Endodermal cell (in vitro differentiated cells): Measurements from ENCODE around the gene ABCC1. TPM values are rescaled to one million over a fixed set of nuclear protein-coding genes. Genes with fewer than 3 reads are reported as not detected.

Experiments used
- DNase-seq: peaks from one replicate; pipeline ENCODE4 v3.0.0-alpha.2; 2017
- H3K27ac ChIP-seq: 2 replicates; pipeline ENCODE4 v1.5.1; 2013; ENCODE audit warnings: mild to moderate bottlenecking, low read depth, low read length, moderate library complexity
- H3K27me3 ChIP-seq: 2 replicates; pipeline ENCODE4 v1.6.1; 2013; ENCODE audit warnings: mild to moderate bottlenecking, low read length, moderate library complexity; ENCODE audit not compliant: insufficient read depth, control insufficient read depth, poor library complexity, severe bottlenecking
- H3K36me3 ChIP-seq: 2 replicates; pipeline ENCODE4 v1.7.0; 2013; ENCODE audit warnings: mild to moderate bottlenecking, low read length, moderate library complexity; ENCODE audit not compliant: control insufficient read depth, insufficient read depth
- H3K4me1 ChIP-seq: one replicate; pipeline ENCODE4 v1.7.0; 2013; ENCODE audit warnings: low read length; ENCODE audit not compliant: control insufficient read depth, insufficient read depth
- H3K4me3 ChIP-seq: 2 replicates; pipeline ENCODE4 v1.5.1; 2013; ENCODE audit warnings: mild to moderate bottlenecking, low read length, moderate library complexity
- H3K9ac ChIP-seq: 2 replicates; pipeline ENCODE4 v1.6.1; 2013; ENCODE audit warnings: mild to moderate bottlenecking, low read length, moderate library complexity; ENCODE audit not compliant: poor library complexity, severe bottlenecking; ENCODE audit errors: extremely low read depth
- H3K9me3 ChIP-seq: 2 replicates; pipeline ENCODE4 v1.6.1; 2013; ENCODE audit warnings: mild to moderate bottlenecking, low read length, moderate library complexity; ENCODE audit not compliant: control insufficient read depth
- H3K27ac Mint-ChIP-seq: 2 replicates; pipeline ENCODE4 v1.8.0; 2020; ENCODE audit warnings: mixed read lengths
- H3K27me3 Mint-ChIP-seq: 2 replicates; pipeline ENCODE4 v1.8.0; 2021; ENCODE audit warnings: mild to moderate bottlenecking, mixed read lengths; ENCODE audit not compliant: insufficient read depth
- H3K36me3 Mint-ChIP-seq: 2 replicates; pipeline ENCODE4 v1.8.0; 2020; ENCODE audit warnings: low read depth, mixed read lengths
- H3K4me1 Mint-ChIP-seq: 2 replicates; pipeline ENCODE4 v1.8.0; 2020; ENCODE audit warnings: mixed read lengths
- H3K4me3 Mint-ChIP-seq: 2 replicates; pipeline ENCODE4 v1.8.0; 2020; ENCODE audit warnings: mild to moderate bottlenecking, moderate library complexity, mixed read lengths
- H3K9me3 Mint-ChIP-seq: 2 replicates; pipeline ENCODE4 v1.8.0; 2020; ENCODE audit warnings: mild to moderate bottlenecking, mixed read lengths
- WGBS, 2 experiments: methylation state at CpG; one replicate each; pipeline versions ENCODE4 v1.1.5 to v1.1.7; 2013; ENCODE audit warnings: missing lambda C conversion rate in 2 of 2, mixed read lengths in 1 of 2; ENCODE audit not compliant: insufficient coverage in 1 of 2, insufficient read length in 1 of 2; 5-methylcytosine and 5-hydroxymethylcytosine counted together
- total RNA-seq, 2 donors: library from RNA; stranded (reverse); fragmentation: NEBNext Ultra II Directional in 1 of 2; extraction: Animal tissue kit (Norgen Biotek cat#: 25700) in 1 of 2; gene quantifications; 2 replicates in 1 of 2; 3 replicates in 1 of 2; pipeline ENCODE4 v1.2.1, GENCODE V29; 2021
- TF ChIP-seq, protein P1 (sequence below): fragments of 200-600 bp; sonication (generic); conservative IDR thresholded peaks from 2 replicates; pipeline ENCODE4 v1.5.0; 2021; ENCODE audit warnings: antibody characterized with exemption, mild to moderate bottlenecking

Gene ABCC1
- total RNA-seq, 2 donors from 2014 or later = 47.1 to 51.2 TPM

DNA sequence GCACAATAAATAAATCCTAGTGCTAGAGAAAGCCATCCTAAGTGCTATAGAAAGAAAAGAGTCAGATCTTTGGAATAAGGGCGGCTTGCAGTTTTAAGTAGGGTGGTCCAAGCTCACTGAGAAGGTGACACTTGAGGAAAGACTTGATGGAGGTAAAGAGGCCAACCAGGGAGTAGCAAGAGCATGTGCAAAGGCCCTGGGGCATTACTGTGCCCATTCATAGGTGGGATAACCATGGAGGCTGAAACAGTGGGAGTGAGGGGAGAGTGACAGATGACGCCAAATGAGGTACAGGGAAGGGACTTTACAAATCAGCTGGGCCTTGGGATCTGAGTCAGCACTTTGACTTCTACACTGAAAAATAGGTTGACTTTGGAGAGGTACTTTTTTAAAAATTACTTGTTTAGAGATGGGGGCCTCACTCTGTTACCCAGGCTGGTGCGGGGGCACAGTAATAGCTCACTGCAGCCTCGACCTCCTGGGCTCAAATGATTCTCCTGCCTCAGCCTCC, 115.5 kb downstream of the ABCC1 start:
- Histone ChIP-seq H3K9ac (no peak overlapping the region), H3K4me1 (no peaks in the 10 kb centered on the region), H3K4me3 (no peak overlapping the region), H3K36me3 (peaks cover 19% of the 10 kb centered on the region), H3K27me3 (no peaks in the 10 kb centered on the region), H3K9me3 (no peaks in the 10 kb centered on the region), H3K27ac (no peak overlapping the region)
- no peak for DNase-seq
- TF ChIP-seq, protein P1, sequence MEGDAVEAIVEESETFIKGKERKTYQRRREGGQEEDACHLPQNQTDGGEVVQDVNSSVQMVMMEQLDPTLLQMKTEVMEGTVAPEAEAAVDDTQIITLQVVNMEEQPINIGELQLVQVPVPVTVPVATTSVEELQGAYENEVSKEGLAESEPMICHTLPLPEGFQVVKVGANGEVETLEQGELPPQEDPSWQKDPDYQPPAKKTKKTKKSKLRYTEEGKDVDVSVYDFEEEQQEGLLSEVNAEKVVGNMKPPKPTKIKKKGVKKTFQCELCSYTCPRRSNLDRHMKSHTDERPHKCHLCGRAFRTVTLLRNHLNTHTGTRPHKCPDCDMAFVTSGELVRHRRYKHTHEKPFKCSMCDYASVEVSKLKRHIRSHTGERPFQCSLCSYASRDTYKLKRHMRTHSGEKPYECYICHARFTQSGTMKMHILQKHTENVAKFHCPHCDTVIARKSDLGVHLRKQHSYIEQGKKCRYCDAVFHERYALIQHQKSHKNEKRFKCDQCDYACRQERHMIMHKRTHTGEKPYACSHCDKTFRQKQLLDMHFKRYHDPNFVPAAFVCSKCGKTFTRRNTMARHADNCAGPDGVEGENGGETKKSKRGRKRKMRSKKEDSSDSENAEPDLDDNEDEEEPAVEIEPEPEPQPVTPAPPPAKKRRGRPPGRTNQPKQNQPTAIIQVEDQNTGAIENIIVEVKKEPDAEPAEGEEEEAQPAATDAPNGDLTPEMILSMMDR = no peak
- H3K36me3 Mint-ChIP-seq = peaks cover 48% of the 10 kb centered on the region
- H3K27me3 Mint-ChIP-seq = no peaks in the 10 kb centered on the region
- no peak overlapping the region for H3K4me3 Mint-ChIP-seq
- WGBS, 2 experiments = 83 to 92% methylated on average over 4 of the region's 4 CpGs
- no peaks in the 10 kb centered on the region for H3K9me3 Mint-ChIP-seq
- H3K4me1 Mint-ChIP-seq = no peaks in the 10 kb centered on the region
- no peak overlapping the region for H3K27ac Mint-ChIP-seq

DNA sequence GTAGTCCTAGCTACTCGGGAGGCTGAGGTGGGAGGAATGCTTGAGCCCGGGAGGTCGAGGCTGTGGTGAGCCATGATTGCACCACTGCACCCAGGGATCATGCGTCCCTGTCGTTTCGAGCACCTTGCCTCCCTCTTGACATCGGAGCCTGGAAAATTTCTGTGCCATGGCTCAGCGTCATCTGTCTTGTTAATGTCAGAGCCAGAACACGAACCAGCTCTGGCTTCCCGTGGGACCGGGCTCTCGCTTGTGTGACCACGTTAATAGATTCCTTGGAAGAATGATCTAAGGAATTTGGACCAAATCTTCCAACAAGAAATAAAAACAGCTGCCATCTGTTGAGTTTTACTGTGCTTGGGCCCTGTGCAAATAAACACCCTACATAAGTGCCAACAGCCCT, 117.7 kb downstream of the ABCC1 start:
- WGBS, 2 experiments = 89 to 90% methylated on average over 13 of the region's 13 CpGs
- H3K27ac ChIP-seq = no peak overlapping the region

DNA sequence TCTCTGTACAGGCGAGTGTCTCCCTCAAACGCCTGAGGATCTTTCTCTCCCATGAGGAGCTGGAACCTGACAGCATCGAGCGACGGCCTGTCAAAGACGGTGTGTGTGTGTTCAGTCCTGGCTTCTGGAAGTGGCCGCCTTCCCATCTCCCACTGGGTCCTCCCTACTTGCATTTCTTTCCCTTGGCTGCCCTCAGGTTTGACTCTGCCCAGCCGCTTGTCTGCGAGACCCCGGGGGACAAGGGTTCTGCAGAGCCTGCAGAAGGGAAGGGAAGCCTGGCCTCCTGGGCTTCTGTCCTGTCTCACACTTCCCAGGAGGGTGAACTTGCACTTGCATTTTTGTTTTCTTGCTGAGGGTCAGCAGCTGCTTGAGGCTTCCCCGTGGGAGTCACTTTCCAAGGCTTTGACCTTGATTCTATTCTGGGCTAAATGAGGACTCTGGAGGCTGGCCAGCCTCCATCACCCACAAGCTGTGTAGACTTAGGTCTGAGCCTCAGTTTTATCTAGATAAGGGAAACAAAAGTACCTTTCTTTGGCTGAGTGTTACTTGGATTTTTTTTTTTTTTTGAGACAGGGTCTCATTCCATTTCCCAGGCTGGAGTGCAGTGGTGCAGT, 122.3 kb downstream of the ABCC1 start:
- Histone ChIP-seq H3K36me3 (peaks cover 19% of the 10 kb centered on the region), H3K9me3 (no peaks in the 10 kb centered on the region), H3K4me3 (no peak overlapping the region), H3K27ac (no peak overlapping the region), H3K9ac (no peak overlapping the region), H3K27me3 (no peaks in the 10 kb centered on the region), H3K4me1 (peaks cover 4% of the 10 kb centered on the region)
- H3K9me3 Mint-ChIP-seq = no peaks in the 10 kb centered on the region
- peaks cover 2% of the 10 kb centered on the region for H3K4me1 Mint-ChIP-seq
- peaks cover 46% of the 10 kb centered on the region for H3K36me3 Mint-ChIP-seq
- TF ChIP-seq, protein P1 = no peak
- H3K27me3 Mint-ChIP-seq = no peaks in the 10 kb centered on the region
- H3K27ac Mint-ChIP-seq = peak overlapping the region; percentile 49
- DNase-seq = peak; percentile 60
- WGBS, 2 experiments = 85 to 86% methylated on average over 7 to 11 of the region's 11 CpGs
- no peak overlapping the region for H3K4me3 Mint-ChIP-seq

More for the DNA sequence above, 117.7 kb downstream of the ABCC1 start:
- Histone ChIP-seq H3K9ac (no peak overlapping the region), H3K36me3 (peaks cover 15% of the 10 kb centered on the region), H3K9me3 (no peaks in the 10 kb centered on the region), H3K4me3 (no peak overlapping the region), H3K27me3 (no peaks in the 10 kb centered on the region), H3K4me1 (peaks cover 4% of the 10 kb centered on the region)
- Mint-ChIP-seq H3K27ac (no peak overlapping the region), H3K4me3 (no peak overlapping the region), H3K27me3 (no peaks in the 10 kb centered on the region), H3K36me3 (peaks cover 53% of the 10 kb centered on the region), H3K9me3 (no peaks in the 10 kb centered on the region), H3K4me1 (no peaks in the 10 kb centered on the region)
- no peak for DNase-seq
- TF ChIP-seq, protein P1 = no peak
